Lower lobe of right lung (tissue), 2 donors: Measurements from ENCODE around the gene WDR36. TPM values are rescaled to one million over a fixed set of nuclear protein-coding genes. Genes with fewer than 3 reads are reported as not detected.

Experiments used
- ATAC-seq, 2 donors: fragments of 200-7000 bp; cut with Tn5 transposase; one replicate each; pipeline ENCODE4 v1.9.1; 2020 to 2022; ENCODE audit warnings: mild to moderate bottlenecking in 2 of 2, moderate library complexity in 2 of 2
- DNase-seq: peaks from one replicate; pipeline ENCODE4 v3.0.0-alpha.2; 2020
- H3K27ac ChIP-seq: fragments of 200-600 bp; one replicate; pipeline ENCODE4 v1.8.0; 2022
- H3K27me3 ChIP-seq: fragments of 200-600 bp; one replicate; pipeline ENCODE4 v1.8.0; 2022; ENCODE audit warnings: low read depth
- H3K36me3 ChIP-seq: fragments of 200-600 bp; one replicate; pipeline ENCODE4 v1.8.0; 2022; ENCODE audit warnings: mild to moderate bottlenecking
- H3K4me1 ChIP-seq: fragments of 200-600 bp; one replicate; pipeline ENCODE4 v1.8.0; 2022
- H3K4me3 ChIP-seq: fragments of 200-600 bp; one replicate; pipeline ENCODE4 v1.8.0; 2022; ENCODE audit warnings: mild to moderate bottlenecking
- H3K9me3 ChIP-seq: fragments of 200-600 bp; one replicate; pipeline ENCODE4 v1.8.0; 2022
- intact Hi-C: fragments of 100-400 bp; cut with DNase I; formaldehyde crosslinking; loops from one replicate; pipeline ENCODE4 v1.11.0; 2022
- total RNA-seq: library from RNA; stranded (reverse); fragmentation: NEBNext Ultra II Directional; extraction: Animal tissue kit (Norgen Biotek cat#: 25700); gene quantifications from one replicate; pipeline ENCODE4 v1.2.1, GENCODE V29; 2021
- TF ChIP-seq, protein P1 (sequence below): fragments of 200-600 bp; IDR thresholded peaks from one replicate; pipeline ENCODE4 v1.8.0; 2022; ENCODE audit warnings: antibody characterized with exemption, mild to moderate bottlenecking
- donor health status: DM: no; HTN: yes; CAD: no; lungs with severe emphysema.

WDR36 gene
- total RNA-seq, 1 donor from 2014 or later = 27.7 TPM

DNA sequence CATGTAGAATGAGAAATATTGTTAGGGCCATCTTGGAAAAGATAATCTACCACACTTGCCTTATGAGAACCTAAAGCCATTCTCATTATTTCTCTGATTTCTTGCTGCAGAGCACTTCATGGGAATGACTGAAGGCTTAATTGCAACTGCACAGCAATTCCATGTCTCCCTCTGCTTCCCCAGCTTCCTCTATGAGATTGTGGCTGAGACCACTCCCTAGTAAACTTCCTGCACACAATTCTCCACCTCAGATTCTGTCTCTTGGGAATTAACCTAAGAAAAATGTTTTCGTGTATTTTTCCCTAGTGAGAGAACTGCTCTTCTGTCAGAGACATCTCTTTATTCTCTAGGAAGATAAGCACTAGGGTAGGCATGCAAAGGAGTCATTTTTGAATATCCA is 76.5 kb downstream of the WDR36 start:
- H3K4me1 ChIP-seq = no peaks in the 10 kb centered on the region
- H3K4me3 ChIP-seq = no peak overlapping the region
- ATAC-seq = no peak
- TF ChIP-seq, protein P1, sequence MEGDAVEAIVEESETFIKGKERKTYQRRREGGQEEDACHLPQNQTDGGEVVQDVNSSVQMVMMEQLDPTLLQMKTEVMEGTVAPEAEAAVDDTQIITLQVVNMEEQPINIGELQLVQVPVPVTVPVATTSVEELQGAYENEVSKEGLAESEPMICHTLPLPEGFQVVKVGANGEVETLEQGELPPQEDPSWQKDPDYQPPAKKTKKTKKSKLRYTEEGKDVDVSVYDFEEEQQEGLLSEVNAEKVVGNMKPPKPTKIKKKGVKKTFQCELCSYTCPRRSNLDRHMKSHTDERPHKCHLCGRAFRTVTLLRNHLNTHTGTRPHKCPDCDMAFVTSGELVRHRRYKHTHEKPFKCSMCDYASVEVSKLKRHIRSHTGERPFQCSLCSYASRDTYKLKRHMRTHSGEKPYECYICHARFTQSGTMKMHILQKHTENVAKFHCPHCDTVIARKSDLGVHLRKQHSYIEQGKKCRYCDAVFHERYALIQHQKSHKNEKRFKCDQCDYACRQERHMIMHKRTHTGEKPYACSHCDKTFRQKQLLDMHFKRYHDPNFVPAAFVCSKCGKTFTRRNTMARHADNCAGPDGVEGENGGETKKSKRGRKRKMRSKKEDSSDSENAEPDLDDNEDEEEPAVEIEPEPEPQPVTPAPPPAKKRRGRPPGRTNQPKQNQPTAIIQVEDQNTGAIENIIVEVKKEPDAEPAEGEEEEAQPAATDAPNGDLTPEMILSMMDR = no peak
- DNase-seq = no peak
- no peaks in the 10 kb centered on the region for H3K27me3 ChIP-seq
- H3K9me3 ChIP-seq = no peaks in the 10 kb centered on the region
- intact Hi-C loops = no loop called here
- no peaks in the 10 kb centered on the region for H3K36me3 ChIP-seq
- no peak overlapping the region for H3K27ac ChIP-seq

- H3K36me3 ChIP-seq = no peaks in the 10 kb centered on the region
- ATAC-seq (no peak), DNase-seq (no peak)
- no peak overlapping the region for H3K27ac ChIP-seq
- intact Hi-C loops = no loop called here
- H3K4me3 ChIP-seq = no peak overlapping the region
- H3K27me3 ChIP-seq = no peaks in the 10 kb centered on the region
- no peaks in the 10 kb centered on the region for H3K4me1 ChIP-seq
- H3K9me3 ChIP-seq = no peaks in the 10 kb centered on the region
- TF ChIP-seq, protein P1 = no peak
Measured at GRCh38 chr5:111169269-111169668, 77.1 kb downstream of the WDR36 start.

GRCh38 chr5:111170279-111170678 is 78.1 kb downstream of the WDR36 start:
- no peak for ATAC-seq
- TF ChIP-seq, protein P1 = no peak
- Histone ChIP-seq H3K9me3 (no peaks in the 10 kb centered on the region), H3K4me1 (no peaks in the 10 kb centered on the region), H3K27ac (no peak overlapping the region), H3K27me3 (no peaks in the 10 kb centered on the region), H3K36me3 (no peaks in the 10 kb centered on the region), H3K4me3 (no peak overlapping the region)
- no peak for DNase-seq
- intact Hi-C loops = no loop called here

GRCh38 chr5:111172504-111172903 is 80.4 kb downstream of the WDR36 start:
- ATAC-seq (no peak), DNase-seq (no peak)
- H3K36me3 ChIP-seq = no peaks in the 10 kb centered on the region
- intact Hi-C loops = no loop called here
- no peak overlapping the region for H3K4me3 ChIP-seq
- H3K27me3 ChIP-seq = no peaks in the 10 kb centered on the region
- H3K27ac ChIP-seq = no peak overlapping the region
- TF ChIP-seq, protein P1 = no peak
- no peaks in the 10 kb centered on the region for H3K9me3 ChIP-seq
- no peaks in the 10 kb centered on the region for H3K4me1 ChIP-seq

GRCh38 chr5:111173476-111173875 is 81.3 kb downstream of the WDR36 start:
- H3K27ac ChIP-seq = no peak overlapping the region
- H3K4me1 ChIP-seq = no peaks in the 10 kb centered on the region
- no peaks in the 10 kb centered on the region for H3K9me3 ChIP-seq
- TF ChIP-seq, protein P1 = no peak
- no peaks in the 10 kb centered on the region for H3K27me3 ChIP-seq
- no peak overlapping the region for H3K4me3 ChIP-seq
- ATAC-seq (no peak), DNase-seq (no peak)
- no peaks in the 10 kb centered on the region for H3K36me3 ChIP-seq
- intact Hi-C loops = no loop called here

Other genes with a start within 250 kb of the WDR36 start
- 1.3 TPM for gene TSLP, start 20.6 kb upstream of the WDR36 start, total RNA-seq
- gene CAMK4, start 132.0 kb downstream of the WDR36 start, total RNA-seq = 2.7 TPM